Suppressor macrophage treated with lipopolysaccharide for 4 hours (primary cell): Measurements from ENCODE around the gene SSBP4.

ENCODE experiments used
- DNase-seq: peaks from one replicate; pipeline ENCODE4 v3.0.0-alpha.2; 2020

SSBP4 gene

DNA sequence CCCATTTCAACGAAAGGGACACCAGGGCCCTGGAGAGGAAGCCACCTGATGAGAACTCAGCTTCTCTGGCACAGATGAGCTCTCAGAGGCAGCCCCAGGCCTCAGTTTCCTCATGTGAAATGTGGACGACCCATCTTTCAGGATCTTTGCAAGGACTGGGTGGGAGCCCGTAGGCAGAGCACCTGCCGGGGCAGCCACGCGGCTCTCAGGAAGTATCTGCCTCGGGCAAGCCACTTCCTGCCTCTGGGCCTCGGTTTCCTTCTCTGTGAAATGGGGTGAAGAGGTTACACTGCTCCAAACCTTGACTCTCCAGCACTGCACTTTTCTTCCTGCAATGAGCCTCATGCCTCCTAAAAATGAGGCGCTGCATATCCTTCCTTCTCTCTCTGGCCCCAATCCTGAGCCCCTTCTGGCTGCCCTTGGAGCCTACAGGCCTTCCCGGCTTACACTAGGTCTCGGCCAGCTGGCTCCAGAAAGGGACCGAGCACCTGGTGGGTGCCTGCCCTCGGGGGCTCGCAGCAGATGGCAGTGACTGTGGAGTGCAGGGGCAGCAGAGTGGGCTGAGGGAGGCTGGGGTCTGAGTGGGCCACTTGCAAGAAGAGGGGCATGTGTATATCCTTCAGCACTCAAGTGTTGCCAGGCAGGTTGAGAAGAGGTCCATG is 3.5 kb downstream of the SSBP4 start:
- no peak for DNase-seq

DNA sequence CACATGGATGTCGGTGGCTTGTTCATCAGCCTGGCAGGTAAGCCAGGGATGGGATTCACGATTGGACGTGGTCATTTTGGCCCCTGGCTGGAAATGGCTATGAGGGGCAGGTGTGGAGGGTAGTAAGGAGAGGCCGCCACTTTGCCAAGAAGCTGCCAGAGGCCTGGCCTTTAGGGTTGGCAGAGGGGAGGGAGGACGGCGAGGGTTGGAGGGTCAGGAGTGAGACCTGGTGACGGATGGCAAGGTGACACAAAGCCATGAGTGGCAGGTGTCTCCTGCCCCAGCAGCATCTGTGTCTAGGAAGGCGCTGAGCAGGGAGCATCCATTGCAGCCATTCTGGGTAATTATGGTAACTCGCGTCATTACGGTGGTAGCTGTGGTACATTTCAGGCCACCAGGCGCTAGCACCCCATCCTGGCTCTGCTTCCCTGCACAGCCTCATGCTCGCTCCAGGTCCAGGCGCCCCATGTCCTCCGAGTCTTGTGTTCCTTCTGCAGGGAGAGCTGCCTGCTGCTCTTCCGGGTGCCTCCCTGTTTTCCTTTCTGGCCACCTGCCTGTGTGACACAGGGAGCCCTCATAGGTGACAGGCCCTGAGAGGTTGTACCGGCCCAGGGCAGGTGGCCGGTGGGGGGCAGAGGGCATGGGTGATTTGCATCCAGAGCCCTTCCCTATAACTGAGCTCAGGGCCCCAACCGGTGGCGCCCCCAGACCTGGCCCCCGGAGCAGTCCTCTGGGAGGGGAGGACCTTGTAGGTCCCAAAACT is 4.2 kb downstream of the SSBP4 start:
- DNase-seq, result no peak

DNA sequence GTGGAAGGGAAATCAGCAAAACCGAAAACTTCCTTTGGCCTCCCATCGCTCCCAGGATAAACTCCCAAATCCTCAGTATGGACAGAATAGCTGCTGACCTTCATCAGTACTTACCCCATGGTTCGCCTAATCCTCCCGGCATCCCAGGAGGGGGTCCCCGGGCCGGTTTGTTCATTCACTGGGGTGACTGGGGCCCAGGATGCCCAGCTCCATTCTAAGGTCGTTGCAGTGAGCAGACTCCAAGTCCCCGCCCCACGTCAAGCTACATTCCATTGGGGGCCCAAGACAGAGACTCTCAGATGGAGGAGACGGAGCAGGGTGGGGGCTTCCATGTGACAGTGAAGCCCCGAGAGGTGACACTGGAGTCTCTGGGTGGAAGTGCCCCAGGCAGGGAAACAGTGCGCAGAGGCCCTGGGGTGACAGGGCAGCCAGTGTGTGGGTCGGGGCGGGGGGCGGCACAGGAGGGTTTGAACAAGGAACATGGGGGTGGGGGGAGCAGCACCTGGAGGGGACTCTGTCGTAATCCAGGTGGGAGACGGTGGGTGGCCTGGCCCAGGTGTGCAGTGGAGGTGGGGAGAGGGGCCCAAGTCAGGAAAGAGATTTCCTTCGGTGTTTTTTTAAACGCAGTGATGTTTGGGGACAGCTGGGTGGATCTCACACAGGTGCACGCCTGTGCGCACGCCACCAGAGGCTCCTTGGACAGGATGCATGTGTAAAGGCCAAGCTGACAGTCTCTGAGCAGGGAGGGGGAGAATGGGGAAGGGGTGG is 5.1 kb downstream of the SSBP4 start:
- no peak for DNase-seq

DNA sequence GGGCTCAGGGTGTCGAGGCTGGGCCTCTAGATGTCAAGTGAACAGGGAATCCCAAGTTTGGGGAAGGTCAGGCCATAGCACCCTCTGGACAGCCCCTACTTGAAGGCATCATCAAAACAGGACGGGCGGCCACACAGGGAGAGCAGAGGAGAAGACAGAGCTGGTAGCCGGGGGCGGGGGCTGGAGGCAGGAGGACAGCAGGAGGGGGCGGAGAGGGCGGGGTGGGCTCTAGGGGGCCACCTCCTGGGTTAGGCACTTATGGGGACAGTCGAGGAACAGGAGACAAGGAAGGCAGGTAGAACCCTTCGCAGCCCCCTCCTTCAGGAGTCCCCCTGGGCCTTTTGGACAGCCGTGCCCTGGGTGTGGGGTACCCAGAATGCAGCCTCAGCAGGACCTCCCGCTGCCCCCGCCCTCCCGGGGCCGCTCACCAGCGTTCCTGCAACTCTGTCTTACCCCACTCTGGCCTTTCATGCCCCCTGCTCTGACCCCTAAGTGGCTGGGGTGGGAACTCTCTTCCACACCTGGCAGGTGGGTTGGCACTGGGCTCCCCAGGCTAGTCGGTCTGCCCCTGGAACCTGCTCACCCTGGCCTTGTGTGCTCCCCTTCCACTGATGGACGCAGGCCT is 5.8 kb downstream of the SSBP4 start:
- DNase-seq, result no peak

DNA sequence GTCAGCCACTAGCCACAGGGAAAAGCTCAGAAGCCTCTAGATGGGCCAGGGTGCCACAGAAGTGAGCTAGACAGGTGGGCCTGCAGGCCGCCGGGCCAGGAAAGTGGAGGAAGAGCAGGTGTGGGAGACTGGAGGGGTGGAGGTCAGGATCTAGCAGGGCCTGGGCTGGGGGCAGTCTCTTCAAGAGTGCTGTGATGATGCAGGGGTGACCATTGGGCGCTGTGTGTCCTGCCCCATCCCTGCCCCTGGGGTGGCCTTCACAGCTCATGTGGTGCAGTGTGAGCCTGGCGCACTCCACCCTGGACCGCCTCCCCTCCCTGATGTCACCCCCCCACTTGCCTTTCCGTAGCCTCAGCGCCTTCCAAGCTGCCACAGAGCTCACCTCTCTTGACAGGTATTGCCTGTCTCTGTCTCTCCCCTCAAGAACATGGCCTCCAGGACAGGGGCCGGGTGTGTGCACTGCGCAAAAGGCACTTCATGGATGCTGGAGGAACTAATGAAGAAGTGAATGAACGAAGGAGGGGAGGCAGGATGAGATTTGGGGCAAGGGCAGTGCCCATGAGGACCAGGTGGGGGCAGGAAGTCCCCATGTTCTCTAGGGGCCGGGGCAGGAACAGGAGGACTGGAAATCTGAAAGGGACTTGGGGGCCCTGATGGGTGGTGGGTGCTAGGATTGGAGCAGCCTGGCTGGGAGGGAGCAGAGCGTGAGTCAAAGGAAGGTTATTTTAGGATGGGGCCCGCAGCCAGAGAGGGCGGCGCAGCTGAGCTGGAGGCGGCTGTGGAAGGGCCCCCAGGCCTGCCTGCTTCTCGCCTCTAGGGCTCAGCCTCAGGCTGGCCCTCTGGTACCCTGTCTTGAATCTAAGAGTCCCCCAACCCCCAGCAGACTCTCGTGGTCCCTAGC is 6.6 kb downstream of the SSBP4 start:
- no peak for DNase-seq

DNA sequence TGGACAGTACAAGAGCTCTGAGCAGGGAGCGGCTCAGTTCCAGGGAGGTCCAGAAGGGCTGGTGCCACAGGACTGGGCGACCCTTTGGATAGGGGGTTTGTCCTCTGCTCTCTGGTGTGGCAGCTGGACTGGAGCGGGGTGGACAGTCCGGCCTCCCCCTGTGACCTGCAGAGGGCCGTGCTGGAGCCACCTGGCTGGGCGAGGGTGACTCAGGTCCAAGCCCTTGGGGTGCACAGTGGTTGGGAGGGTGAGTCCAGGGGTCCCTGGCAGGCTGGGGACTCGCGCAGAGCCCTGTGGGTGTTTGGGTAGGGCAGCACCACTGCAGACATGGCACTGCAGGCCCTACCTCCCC is 7.2 kb downstream of the SSBP4 start:
- no peak for DNase-seq

DNA sequence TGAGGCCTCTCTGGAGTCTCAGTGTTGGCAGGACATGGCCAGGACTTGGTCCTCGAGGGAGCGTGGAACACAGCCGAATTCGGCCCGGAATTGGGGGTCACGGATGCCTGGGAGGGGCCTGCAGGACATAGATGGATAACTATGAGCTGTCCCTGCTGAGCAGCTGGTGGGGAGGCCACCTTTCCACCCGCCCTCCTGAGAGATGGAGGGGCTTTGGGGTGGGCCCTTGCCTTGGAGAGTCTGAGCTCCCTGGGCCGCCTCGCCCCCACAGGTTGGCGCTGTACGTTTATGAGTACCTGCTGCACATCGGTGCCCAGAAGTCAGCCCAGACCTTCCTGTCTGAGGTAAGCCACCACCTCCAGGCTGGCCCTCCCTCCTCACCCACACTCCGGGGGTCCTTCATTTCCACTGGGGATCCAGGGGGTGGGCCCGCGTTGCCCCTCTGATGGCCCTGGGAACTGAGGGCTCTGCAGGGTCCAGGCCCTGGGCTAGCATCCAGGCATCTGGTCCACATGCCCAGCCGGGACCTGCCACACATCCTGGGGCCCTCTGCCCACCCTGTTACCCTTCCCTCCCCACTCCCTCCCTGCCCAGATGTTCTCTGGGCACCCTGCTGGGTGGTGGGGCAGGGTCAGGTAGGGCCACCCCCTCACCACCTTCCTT is 8.0 kb downstream of the SSBP4 start:
- no peak for DNase-seq

DNA sequence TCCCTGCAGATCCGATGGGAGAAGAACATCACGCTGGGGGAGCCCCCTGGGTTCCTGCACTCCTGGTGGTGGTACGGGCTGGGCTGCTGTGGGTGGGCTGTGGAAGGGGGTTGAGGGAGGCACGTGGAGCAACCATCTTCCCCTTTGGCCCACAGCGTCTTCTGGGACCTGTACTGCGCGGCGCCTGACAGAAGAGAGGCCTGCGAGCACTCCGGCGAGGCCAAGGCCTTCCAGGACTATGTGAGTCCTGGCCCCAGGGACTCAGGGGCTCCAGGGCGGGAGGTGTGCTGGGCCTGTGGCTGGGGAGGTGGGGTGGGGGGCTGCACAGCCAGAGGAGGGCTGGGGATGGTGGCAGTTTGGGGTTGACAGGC is 8.5 kb downstream of the SSBP4 start:
- no peak for DNase-seq

DNA sequence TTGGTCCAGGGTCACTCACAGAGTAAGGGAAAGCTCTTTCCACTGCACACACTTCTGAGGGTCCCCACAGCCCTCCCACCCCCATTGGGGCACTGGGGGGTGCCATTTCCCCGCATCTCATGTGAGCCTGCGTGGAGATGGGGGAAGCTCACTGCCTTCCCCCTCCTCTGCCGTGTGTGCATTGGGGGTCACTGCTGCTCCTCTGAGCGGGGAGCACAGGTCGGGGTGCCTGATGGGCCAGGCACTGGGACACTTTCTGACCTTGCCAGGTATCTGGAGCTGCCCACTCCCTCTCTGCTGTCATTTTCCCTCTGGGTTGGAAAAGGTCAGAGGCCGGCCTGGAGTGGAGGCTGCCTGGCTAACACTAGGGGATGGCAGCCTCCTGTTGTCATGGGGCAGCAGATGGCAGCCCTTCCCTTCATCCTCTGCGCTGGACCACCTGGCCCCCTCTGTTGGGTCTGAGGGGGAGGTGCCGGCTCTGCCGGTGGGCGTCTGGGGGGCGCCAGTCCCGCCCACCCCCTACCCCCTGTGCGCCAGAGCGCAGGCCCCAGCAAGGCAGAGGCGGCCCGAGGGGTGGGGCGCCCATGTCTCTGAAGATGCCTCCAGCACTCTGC is 9.1 kb downstream of the SSBP4 start:
- no peak for DNase-seq

DNA sequence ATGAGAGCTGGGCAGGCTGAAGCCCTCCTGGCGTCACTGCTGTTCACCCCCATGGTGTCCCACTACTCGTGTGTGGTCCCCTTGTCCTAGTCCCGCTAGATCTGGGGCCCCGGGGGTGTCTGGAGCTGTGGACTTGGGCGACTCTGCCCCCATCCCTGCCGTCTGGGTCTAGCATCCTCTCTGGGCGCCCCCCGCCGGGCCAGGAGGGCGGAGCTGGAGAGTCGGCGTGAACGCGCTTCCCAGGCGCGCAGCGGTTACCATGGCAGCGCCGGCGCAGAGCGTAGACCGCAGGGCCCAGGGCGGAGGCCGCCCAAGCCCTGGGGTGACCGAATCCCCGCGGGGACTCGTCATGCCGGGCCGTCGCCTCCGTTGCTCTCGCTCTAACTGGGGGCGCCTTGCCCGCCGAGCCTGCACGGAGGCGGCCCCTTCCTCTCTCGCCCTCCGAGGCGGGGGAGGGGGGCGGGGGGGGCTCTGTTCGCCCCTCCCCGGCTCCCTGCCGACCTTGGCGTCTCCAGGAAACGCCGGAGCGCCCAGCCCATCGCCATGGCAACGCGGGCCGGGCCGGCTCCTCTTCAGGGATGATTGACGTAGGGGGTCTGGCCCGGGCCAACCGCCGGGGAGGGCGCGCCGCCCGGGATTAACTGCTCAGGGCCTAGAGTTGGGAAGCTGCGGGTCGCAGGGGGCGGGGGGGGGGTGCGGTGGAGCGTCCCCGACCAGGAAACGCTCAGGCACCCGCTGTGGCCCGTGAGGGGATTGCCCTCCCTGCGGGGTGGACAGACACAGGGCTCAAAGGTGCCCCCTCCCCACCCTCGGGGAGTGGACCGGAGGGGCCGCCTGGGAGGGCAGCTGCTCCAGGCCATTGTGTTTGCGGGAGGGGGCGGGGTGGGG is 9.8 kb downstream of the SSBP4 start:
- peak; percentile 68 for DNase-seq

DNA sequence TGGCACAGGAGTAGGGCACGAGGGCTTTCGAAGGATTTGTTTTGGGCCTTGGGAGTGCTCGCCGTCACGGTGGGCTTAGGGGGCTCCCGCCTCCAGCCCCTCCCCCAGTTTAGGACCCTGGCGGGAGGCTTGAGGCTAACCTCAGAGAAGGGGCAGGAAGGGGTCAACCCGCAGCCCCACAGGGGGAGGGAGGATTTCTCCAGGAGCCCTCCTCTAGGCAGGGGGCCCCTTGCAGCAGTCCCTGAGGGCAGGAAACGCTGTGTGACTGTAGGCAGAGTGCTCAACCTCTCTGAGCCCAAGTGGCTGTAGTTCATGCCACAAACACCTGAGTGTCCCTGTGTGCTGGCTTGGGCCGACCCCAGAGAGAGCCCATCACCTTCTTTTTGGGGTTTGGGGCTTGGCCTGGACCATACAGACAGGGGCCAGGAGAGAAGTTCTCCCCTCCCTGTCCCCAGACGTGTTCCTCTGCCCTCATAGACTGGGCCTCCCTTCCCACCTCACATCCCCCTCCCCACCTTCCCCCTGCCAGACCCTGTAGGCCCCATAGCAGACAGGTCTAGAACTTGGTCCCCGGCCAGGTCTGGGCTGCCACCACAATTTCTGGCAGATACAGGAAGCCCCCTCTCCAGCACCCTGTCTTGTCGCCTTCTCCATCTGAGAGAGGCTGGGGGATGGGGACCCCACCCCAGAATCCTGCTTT is 10.7 kb downstream of the SSBP4 start:
- no peak for DNase-seq

DNA sequence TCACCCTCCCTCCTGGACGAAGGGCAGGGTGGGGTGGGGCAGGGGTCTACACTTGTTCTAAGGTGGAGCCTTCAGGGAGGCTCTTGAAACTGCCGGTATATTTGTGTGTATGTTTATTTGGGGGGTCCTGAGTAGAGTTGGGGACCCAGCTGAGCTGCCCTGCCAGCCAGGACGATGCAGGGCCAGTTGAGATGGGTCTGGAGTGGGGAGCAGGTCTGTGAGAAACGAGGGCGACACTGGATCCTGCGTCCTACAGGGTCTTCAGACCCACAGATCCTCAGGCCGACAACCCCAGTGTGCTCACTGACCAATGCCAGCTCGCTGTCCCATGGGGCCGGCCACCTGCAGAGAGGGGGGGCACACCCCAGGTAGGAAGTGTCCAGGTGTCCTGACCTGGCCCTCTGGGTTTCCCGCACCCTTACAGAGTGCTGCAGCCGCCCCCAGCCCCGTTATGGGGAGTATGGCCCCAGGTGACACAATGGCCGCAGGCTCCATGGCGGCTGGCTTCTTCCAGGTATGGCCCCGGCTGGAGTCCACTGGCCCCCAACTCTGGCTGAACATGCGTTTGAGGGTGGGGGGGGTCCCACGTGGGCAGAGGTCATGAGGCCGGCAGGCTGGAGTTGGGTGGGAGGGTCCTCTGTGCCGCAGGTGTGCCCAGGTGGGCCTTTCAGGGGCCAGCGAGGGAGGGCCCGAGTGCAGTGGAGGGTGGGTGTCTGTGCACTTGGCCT is 11.4 kb downstream of the SSBP4 start:
- no peak for DNase-seq

DNA sequence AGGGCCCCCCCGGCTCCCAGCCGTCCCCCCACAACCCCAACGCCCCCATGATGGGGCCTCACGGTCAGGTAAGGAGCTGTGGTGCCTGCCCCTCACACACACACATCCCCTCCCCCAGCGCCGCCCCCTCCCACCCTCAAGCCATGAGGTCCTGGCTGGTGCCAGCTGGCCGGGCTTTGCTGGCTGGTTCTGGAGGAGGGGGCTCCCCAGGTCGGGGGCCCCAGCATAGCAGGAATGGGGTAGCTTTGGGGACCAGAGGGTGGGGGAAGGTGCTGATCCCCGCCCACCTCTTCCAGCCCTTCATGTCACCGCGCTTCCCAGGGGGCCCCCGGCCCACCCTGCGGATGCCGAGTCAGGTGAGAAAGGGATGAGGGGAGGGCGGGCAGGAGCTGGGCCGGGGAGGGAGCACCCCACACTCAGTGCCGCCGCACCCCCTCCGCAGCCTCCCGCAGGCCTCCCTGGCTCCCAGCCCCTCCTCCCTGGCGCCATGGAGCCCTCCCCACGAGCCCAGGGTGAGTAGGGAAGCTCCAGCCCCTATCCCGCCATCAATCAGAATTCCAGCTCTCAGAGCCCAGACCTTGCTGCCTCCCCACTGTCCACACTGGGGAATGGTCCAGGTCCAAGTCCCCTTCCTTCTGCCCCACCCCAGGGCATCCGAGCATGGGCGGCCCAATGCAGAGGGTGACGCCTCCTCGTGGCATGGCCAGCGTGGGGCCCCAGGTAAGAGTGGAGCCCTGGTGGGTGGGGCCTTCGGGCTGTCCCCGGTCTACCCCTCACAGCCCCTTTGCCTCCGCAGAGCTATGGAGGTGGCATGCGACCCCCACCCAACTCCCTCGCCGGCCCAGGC is 12.4 kb downstream of the SSBP4 start:
- DNase-seq, result no peak

DNA sequence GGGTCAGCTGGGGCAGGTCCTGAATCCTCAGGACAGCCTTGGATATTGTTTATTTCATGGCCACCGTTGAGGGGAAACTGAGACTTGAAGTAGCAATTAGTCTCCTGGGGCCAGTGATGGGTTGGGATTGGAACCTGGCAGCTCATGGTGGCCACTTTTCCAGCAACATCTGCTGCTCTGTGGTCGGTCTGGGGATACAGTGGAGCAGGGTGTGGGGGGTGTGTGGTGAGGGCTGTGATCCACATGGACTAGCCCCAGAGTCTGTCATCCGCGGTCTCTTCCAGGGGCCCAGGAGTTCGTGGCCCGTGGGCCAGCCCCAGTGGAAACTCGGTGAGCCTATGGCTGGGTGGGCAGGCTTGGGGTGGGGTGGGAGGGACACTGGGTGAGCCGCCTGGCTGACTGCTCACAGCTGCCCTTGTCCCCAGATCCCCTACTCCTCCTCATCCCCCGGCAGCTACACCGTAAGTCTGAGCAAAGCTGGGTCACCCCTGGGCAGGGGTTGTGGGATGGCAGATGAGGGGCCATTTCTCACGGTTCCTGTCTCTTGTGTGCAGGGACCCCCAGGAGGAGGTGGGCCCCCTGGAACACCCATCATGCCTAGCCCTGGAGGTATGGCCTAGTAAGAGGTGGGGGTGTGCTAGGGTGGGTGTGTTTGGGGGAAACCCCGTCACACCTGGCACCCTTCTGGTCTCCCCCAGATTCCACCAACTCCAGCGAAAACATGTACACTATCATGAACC is 13.2 kb downstream of the SSBP4 start:
- no peak for DNase-seq

DNA sequence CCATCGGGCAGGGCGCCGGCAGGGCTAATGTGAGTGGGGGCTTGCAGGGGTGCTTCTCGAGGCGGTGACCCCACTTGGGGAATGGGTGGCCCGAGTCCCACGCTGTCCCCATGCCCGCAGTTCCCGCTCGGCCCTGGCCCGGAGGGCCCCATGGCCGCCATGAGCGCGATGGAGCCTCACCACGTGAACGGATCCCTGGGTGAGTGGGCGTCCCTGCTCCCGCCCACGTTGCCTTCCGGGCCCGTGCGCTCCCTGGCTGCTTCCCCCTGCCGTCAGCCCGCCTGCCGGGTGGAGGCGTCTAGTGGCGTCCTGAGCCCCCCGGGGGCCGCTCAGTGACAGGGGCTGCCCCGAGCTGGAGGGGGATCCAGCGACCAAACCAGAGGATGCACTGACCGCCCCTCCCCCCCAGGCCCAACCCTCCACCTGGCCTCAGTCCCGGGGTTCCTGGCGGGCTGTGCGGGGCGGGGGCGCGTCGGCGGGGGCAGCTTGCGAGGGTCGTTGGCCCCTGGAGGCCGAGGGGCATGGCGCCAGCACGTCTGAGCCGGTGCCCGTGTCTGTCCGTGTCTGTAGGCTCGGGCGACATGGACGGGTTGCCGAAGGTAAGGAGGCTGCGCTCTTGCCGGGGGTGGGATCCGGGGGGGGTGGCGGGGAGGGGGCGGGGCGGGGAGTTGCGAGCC is 14.0 kb downstream of the SSBP4 start:
- no peak for DNase-seq

DNA sequence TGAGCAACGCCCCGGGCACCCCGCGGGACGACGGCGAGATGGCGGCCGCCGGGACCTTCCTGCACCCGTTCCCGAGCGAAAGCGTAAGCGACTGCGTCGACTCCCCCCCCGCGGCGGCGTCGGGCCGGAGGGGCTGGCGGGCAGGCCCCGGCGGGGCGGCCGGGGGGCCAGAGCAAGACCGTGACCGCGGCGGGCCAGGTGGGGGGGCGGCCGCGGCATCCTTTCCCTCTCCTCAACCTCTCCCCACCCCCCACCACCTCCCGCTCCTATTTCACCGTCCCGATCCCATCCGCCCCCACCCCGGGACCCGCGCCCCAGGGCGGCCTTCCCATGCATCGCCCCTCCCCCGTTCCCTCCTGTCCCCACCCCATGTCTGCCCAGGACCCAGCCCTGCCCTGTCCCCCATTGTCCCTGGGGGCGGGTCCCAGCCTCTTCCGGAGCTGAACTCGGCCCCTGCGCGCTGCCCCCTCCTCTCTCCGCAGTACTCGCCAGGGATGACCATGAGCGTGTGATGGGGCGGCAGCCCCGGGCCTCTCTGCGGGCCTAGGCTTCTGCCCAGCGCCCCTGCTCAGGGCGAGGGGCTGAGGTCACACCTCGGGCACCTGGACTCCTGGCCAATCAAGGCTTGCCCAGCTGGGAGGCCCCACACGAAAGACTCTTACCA is 14.7 kb downstream of the SSBP4 start:
- DNase-seq, result no peak
